Hematopoietic multipotent progenitor cell treated with erythropoietin and hydrocortisone succinate and interleukin-3 and kit ligand, for 8 days (in vitro differentiated cells): ENCODE results near the gene FAM53B.

Experiments used
- DNase-seq: peaks from one replicate; pipeline ENCODE4 v3.0.0-alpha.2; 2015

Gene FAM53B

DNA sequence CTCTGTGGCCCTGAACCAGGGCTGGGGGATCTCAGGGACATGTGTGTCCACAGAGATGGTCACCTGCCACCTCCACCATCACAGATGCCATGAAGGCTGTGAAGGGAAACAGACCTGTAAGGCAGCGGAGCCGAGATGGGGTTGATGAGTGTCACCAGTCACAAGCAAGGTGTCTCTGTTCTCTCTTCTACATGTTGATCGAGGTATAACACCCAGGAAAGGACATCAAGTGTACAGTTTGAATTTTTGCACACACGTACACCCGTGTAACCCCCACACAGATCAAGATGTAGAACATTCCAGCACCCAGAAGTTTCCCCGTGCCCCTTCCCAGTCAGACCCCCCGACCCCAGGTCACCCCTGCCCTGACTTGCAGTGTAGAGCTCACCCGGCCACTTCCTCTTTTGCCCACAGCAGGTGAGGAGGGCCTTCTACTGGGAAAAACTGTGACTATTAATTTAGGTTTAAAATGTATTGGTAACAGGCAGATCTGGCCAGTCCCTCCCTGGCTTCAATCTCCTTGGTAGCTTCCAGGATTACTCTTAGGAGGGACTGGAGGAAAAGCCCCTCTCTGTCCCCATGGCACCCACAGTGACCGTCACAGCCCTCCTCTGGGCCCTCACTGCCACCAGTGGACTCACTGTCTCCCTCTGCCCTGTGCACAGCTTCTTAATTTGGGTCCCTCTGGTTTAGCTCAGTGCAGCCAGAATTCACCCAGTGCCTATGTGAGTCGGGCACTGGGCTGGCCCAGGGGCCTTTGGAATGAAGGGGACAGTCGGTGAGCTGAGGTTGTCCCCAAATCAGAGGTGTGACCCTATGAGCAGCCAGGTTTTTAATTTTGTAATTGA lies 174.3 kb downstream of the FAM53B start:
- DNase-seq: no peak
